ENCODE data around the gene LRRTM3. TPM values are rescaled to one million over a fixed set of nuclear protein-coding genes. Genes with fewer than 3 reads are reported as not detected.

LRRTM3 gene
- total and polyA plus RNA-seq, 2 experiments from 2014 or later = 0.21 to 0.37 TPM

DNA sequence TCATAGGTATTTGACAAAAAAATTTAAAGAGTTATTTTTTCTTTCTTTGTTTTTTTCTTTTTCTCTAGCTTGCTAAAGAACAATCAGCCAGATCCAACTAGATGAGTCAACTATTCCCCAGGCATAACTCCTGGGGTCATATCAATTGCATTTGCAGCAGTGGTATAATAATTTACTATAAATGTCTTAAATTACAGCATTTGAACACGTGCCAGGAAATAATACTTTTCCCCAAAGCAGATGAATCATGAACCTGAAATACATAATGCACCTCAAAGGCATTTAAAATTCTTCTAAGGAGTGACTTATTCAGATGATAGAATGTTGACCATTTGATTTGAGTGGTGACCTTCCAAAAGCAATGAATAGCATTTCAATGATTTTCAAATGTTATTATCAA is 190.1 kb downstream of the LRRTM3 start:
- no peak overlapping the region for H2AFZ ChIP-seq
- no peaks in the 10 kb centered on the region for H3K36me3 Mint-ChIP-seq (ENCODE audit: low read depth)
- H3K9me3 Mint-ChIP-seq = no peaks in the 10 kb centered on the region

More for the DNA sequence above, 190.1 kb downstream of the LRRTM3 start:
- H3K27me3 Mint-ChIP-seq (ENCODE audit: insufficient read depth, low read depth, poor library complexity) = peaks cover 2% of the 10 kb centered on the region
- Histone ChIP-seq H3K79me2 (replicated peaks; ENCODE audit: insufficient read depth) (no peaks in the 10 kb centered on the region), H3K27ac (ENCODE audit: low read depth) (no peak overlapping the region), H3K4me3 (no peak overlapping the region), H3K9me2 (ENCODE audit: insufficient read depth) (no peaks in the 10 kb centered on the region; the same call in 1 of the 2 replicates), H4K20me1 (replicated peaks; ENCODE audit: insufficient read depth) (no peaks in the 10 kb centered on the region), H3K27me3 (ENCODE audit: insufficient read depth) (no peaks in the 10 kb centered on the region), H3K36me3 (ENCODE audit: insufficient read depth) (no peaks in the 10 kb centered on the region), H3F3A (replicated peaks; ENCODE audit: low read depth) (no peaks in the 10 kb centered on the region), H3K4me2 (no peak overlapping the region), H3K4me1 (ENCODE audit: insufficient read depth) (no peaks in the 10 kb centered on the region)
- no peak overlapping the region for H3K4me3 Mint-ChIP-seq
- no peak for ATAC-seq
- no peak for DNase-seq (ENCODE audit: low spot score)
- TF ChIP-seq POLR2AphosphoS5 (IDR thresholded peaks at IDR 0.05; ENCODE audit: low read depth) (no peak), ZNF114 (CRISPR knock-in tag; IDR thresholded peaks at IDR 0.05) (no peak), ETS1 (IDR thresholded peaks at IDR 0.05) (no peak), NANOG (IDR thresholded peaks at IDR 0.05; ENCODE audit: borderline replicate concordance) (no peak), CTCF (conservative IDR thresholded peaks at IDR 0.05; ENCODE audit: low read depth in 2 of 2) (no peak), JUNB (IDR thresholded peaks at IDR 0.05; ENCODE audit: unreplicated experiment) (no peak), REST (IDR thresholded peaks at IDR 0.05; ENCODE audit: unreplicated experiment) (no peak), STAT1 (IDR thresholded peaks at IDR 0.05; ENCODE audit: unreplicated experiment) (no peak), ZNF331 (CRISPR knock-in tag; IDR thresholded peaks at IDR 0.05; ENCODE audit: low read depth) (no peak), EZH2 (IDR thresholded peaks at IDR 0.05; ENCODE audit: low read depth, unreplicated experiment) (no peak)
- TF ChIP-seq, protein P1, sequence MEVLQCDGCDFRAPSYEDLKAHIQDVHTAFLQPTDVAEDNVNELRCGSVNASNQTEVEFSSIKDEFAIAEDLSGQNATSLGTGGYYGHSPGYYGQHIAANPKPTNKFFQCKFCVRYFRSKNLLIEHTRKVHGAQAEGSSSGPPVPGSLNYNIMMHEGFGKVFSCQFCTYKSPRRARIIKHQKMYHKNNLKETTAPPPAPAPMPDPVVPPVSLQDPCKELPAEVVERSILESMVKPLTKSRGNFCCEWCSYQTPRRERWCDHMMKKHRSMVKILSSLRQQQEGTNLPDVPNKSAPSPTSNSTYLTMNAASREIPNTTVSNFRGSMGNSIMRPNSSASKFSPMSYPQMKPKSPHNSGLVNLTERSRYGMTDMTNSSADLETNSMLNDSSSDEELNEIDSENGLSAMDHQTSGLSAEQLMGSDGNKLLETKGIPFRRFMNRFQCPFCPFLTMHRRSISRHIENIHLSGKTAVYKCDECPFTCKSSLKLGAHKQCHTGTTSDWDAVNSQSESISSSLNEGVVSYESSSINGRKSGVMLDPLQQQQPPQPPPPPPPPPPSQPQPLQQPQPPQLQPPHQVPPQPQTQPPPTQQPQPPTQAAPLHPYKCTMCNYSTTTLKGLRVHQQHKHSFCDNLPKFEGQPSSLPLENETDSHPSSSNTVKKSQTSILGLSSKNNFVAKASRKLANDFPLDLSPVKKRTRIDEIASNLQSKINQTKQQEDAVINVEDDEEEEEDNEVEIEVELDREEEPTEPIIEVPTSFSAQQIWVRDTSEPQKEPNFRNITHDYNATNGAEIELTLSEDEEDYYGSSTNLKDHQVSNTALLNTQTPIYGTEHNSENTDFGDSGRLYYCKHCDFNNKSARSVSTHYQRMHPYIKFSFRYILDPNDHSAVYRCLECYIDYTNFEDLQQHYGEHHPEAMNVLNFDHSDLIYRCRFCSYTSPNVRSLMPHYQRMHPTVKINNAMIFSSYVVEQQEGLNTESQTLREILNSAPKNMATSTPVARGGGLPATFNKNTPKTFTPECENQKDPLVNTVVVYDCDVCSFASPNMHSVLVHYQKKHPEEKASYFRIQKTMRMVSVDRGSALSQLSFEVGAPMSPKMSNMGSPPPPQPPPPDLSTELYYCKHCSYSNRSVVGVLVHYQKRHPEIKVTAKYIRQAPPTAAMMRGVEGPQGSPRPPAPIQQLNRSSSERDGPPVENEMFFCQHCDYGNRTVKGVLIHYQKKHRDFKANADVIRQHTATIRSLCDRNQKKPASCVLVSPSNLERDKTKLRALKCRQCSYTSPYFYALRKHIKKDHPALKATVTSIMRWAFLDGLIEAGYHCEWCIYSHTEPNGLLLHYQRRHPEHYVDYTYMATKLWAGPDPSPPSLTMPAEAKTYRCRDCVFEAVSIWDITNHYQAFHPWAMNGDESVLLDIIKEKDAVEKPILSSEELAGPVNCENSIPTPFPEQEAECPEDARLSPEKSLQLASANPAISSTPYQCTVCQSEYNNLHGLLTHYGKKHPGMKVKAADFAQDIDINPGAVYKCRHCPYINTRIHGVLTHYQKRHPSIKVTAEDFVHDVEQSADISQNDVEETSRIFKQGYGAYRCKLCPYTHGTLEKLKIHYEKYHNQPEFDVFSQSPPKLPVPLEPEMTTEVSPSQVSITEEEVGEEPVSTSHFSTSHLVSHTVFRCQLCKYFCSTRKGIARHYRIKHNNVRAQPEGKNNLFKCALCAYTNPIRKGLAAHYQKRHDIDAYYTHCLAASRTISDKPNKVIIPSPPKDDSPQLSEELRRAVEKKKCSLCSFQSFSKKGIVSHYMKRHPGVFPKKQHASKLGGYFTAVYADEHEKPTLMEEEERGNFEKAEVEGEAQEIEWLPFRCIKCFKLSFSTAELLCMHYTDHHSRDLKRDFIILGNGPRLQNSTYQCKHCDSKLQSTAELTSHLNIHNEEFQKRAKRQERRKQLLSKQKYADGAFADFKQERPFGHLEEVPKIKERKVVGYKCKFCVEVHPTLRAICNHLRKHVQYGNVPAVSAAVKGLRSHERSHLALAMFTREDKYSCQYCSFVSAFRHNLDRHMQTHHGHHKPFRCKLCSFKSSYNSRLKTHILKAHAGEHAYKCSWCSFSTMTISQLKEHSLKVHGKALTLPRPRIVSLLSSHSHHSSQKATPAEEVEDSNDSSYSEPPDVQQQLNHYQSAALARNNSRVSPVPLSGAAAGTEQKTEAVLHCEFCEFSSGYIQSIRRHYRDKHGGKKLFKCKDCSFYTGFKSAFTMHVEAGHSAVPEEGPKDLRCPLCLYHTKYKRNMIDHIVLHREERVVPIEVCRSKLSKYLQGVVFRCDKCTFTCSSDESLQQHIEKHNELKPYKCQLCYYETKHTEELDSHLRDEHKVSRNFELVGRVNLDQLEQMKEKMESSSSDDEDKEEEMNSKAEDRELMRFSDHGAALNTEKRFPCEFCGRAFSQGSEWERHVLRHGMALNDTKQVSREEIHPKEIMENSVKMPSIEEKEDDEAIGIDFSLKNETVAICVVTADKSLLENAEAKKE (CRISPR knock-in tag; IDR thresholded peaks at IDR 0.05) = no peak
- H3K4me1 Mint-ChIP-seq = 0 out of 3 replicates have a peak, but pooled peaks cover 2% of the 10 kb centered on the region
- H3K27ac Mint-ChIP-seq = no peak overlapping the region
